HEK293 (cell line): Measurements from ENCODE around the gene ARHGAP11A.

ENCODE experiments used
- CTCF ChIA-PET: fragments of 350-600 bp; formaldehyde crosslinking; extraction: SDS; loops from one replicate; lab custom pipeline; 2021; ENCODE audit warnings: antibody characterized with exemption; lab: Yijun Ruan, JAX
- POLR2A ChIA-PET: fragments of 300-600 bp; formaldehyde crosslinking; extraction: SDS; loops from one replicate; lab custom pipeline; 2020; ENCODE audit warnings: antibody characterized with exemption, inconsistent platforms; lab: Yijun Ruan, JAX
- H3K27ac ChIP-seq: fragments of 200-500 bp; sonication (Bioruptor generic); 2 replicates; pipeline ENCODE4 v1.5.1; 2014; ENCODE audit warnings: low read depth, low read length, control low read depth, inconsistent platforms; ENCODE audit errors: extremely low read depth
- H3K36me3 ChIP-seq, 2 experiments: fragments of 200-500 bp in 1 of 2; sonication (Bioruptor generic) in 1 of 2; 1 replicate in 1 of 2; 2 replicates in 1 of 2; pipeline ENCODE4 v1.5.1; 2014 to 2017; ENCODE audit warnings: inconsistent platforms in 2 of 2, low read length in 2 of 2; ENCODE audit not compliant: control insufficient read depth in 2 of 2, insufficient read depth in 1 of 2
- H3K4me1 ChIP-seq: fragments of 200-500 bp; sonication (Bioruptor generic); 2 replicates; pipeline ENCODE4 v1.5.1; 2014; ENCODE audit warnings: mild to moderate bottlenecking, low read length, inconsistent platforms; ENCODE audit not compliant: control insufficient read depth, insufficient read depth
- H3K4me3 ChIP-seq: 2 replicates; pipeline ENCODE4 v1.5.1; 2011; ENCODE audit warnings: low read depth, mild to moderate bottlenecking, control low read depth, low read length, moderate library complexity
- H3K9me3 ChIP-seq: fragments of 200-500 bp; sonication (Bioruptor generic); 2 replicates; pipeline ENCODE4 v1.5.1; 2014; ENCODE audit warnings: low read depth, low read length, inconsistent platforms; ENCODE audit not compliant: control insufficient read depth, insufficient read depth
- GLI4 ChIP-seq: fragments of 450-650 bp; formaldehyde crosslinking; IDR thresholded peaks from 2 replicates; pipeline ENCODE4 v1.5.1; 2016; ENCODE audit warnings: missing biosample characterization, missing genetic modification characterization
- OVOL3 ChIP-seq: fragments of 450-650 bp; formaldehyde crosslinking; IDR thresholded peaks from 2 replicates; pipeline ENCODE4 v1.5.1; 2016; ENCODE audit warnings: missing biosample characterization, missing genetic modification characterization
- RBAK ChIP-seq: fragments of 450-650 bp; formaldehyde crosslinking; IDR thresholded peaks from 2 replicates; pipeline ENCODE4 v1.5.1; 2016; ENCODE audit warnings: missing biosample characterization, missing genetic modification characterization
- ZNF10 ChIP-seq: fragments of 450-650 bp; formaldehyde crosslinking; IDR thresholded peaks from 2 replicates; pipeline ENCODE4 v1.5.1; 2017; ENCODE audit warnings: missing biosample characterization, missing genetic modification characterization
- ZNF2 ChIP-seq: fragments of 450-650 bp; formaldehyde crosslinking; IDR thresholded peaks from 2 replicates; pipeline ENCODE4 v1.5.1; 2016; ENCODE audit warnings: missing biosample characterization, missing genetic modification characterization
- ZNF202 ChIP-seq: fragments of 450-650 bp; formaldehyde crosslinking; IDR thresholded peaks from 2 replicates; pipeline ENCODE4 v1.5.1; 2016; ENCODE audit warnings: missing biosample characterization, missing genetic modification characterization, borderline replicate concordance
- ZNF354C ChIP-seq: fragments of 450-650 bp; formaldehyde crosslinking; IDR thresholded peaks from 2 replicates; pipeline ENCODE4 v1.5.1; 2016; ENCODE audit warnings: missing biosample characterization, missing genetic modification characterization, low read depth, borderline replicate concordance
- ZNF510 ChIP-seq: fragments of 450-650 bp; formaldehyde crosslinking; IDR thresholded peaks from 2 replicates; pipeline ENCODE4 v1.5.1; 2018; ENCODE audit warnings: mild to moderate bottlenecking, missing genetic modification characterization, missing biosample characterization; ENCODE audit not compliant: insufficient replicate concordance
- ZNF626 ChIP-seq: fragments of 450-650 bp; sonication (Bioruptor Pico); formaldehyde crosslinking; IDR thresholded peaks from 2 replicates; pipeline ENCODE4 v1.5.1; 2018; ENCODE audit warnings: missing biosample characterization, missing genetic modification characterization, inconsistent platforms
- ZNF629 ChIP-seq: fragments of 450-650 bp; formaldehyde crosslinking; IDR thresholded peaks from 2 replicates; pipeline ENCODE4 v1.5.1; 2017; ENCODE audit warnings: missing biosample characterization, missing genetic modification characterization
- ZNF654 ChIP-seq: fragments of 450-650 bp; formaldehyde crosslinking; IDR thresholded peaks from 2 replicates; pipeline ENCODE4 v1.5.1; 2016; ENCODE audit warnings: low read depth, missing biosample characterization, missing genetic modification characterization
- ZNF658 ChIP-seq: fragments of 450-650 bp; formaldehyde crosslinking; IDR thresholded peaks from 2 replicates; pipeline ENCODE4; 2016; ENCODE audit warnings: missing biosample characterization, missing genetic modification characterization
- ZNF670 ChIP-seq: fragments of 450-650 bp; formaldehyde crosslinking; IDR thresholded peaks from 2 replicates; pipeline ENCODE4 v1.5.1; 2016; ENCODE audit warnings: missing biosample characterization, missing genetic modification characterization, low read depth
- TF ChIP-seq, protein P1 (sequence below): fragments of 450-650 bp; formaldehyde crosslinking; IDR thresholded peaks from 2 replicates; pipeline ENCODE4 v1.5.1; 2016; ENCODE audit warnings: missing biosample characterization, missing genetic modification characterization
- TF ChIP-seq, protein P2 (sequence below): fragments of 450-650 bp; formaldehyde crosslinking; IDR thresholded peaks from 2 replicates; pipeline ENCODE4 v1.5.1; 2016; ENCODE audit warnings: missing biosample characterization, missing genetic modification characterization
- TF ChIP-seq, protein P3 (sequence below): fragments of 450-650 bp; formaldehyde crosslinking; IDR thresholded peaks from 2 replicates; pipeline ENCODE4; 2016; ENCODE audit warnings: missing biosample characterization, missing genetic modification characterization
- TF ChIP-seq, protein P4 (sequence below): fragments of 450-650 bp; formaldehyde crosslinking; IDR thresholded peaks from 2 replicates; pipeline ENCODE4 v1.5.1; 2016; ENCODE audit warnings: missing biosample characterization, missing genetic modification characterization
- TF ChIP-seq, protein P5 (sequence below): fragments of 450-650 bp; formaldehyde crosslinking; IDR thresholded peaks from 2 replicates; pipeline ENCODE4 v1.5.1; 2016; ENCODE audit warnings: missing biosample characterization, missing genetic modification characterization
- TF ChIP-seq, protein P6 (sequence below): fragments of 450-650 bp; formaldehyde crosslinking; IDR thresholded peaks from 2 replicates; pipeline ENCODE4 v1.5.1; 2017; ENCODE audit warnings: missing biosample characterization, mild to moderate bottlenecking, missing genetic modification characterization, moderate library complexity
- TF ChIP-seq, protein P7 (sequence below): fragments of 450-650 bp; formaldehyde crosslinking; IDR thresholded peaks from 2 replicates; pipeline ENCODE4 v1.5.1; 2016; ENCODE audit warnings: missing biosample characterization, missing genetic modification characterization

ARHGAP11A gene

DNA sequence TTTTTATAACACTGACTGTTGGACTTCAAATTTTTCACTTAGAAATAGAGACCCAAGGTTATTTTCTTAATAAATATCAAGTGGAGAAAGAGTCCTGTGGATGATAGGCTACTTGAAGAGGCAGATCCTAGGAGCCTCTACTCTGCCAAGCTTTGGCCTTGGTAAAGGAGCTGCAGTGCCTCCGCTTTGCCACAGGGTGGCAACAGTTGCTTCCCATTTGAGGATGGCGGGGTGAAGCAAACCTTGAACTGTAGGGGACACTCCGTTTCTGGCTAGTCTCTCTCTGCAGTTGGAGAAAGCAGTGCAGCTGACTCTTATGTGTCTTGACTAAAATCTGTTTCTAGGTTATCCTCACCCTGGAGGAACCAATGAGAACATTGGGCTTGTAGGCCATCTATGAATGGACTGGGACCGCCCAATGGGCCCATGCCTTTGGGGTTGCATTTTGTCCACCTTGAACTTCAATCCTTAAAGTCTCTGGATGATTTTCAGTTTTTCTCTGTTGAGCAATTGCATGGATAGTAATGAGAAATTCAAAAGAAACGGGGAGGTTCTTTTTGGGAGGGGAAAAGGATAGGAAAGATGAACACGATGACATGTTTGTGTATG is 36.0 kb downstream of the ARHGAP11A start:
- ChIA-PET POLR2A (no interaction called here), CTCF (interaction anchor here (1.0 to 1.8 kb wide), 4 partner anchors 11 to 345 kb away, joined by 3 to 13 read pairs (median 6); no protein-coding TSS in a partner anchor)
- H3K36me3 ChIP-seq, result no peaks in the 10 kb centered on the region

DNA sequence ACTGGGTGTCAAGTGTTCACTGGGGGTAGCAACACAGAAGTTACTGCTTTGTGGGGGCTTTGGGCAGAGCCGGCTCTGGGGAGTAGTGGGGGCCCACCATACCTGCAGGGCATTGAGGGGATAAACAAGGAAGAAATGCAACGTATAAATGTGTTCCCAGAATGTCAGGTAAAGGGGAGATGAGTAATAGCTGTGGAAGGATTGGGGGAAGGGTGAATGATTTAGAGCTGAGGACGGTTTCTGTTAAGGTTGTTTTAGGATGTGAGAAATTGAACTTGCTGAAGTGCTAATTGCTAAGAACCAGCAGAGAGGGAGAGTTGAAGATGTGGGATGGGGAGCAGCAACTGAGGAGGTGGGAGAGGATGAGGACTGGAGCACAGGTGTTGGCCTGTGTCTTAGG is 36.9 kb downstream of the ARHGAP11A start:
- Histone ChIP-seq H3K27ac (no peak overlapping the region), H3K4me1 (no peaks in the 10 kb centered on the region), H3K9me3 (no peaks in the 10 kb centered on the region), H3K36me3 (no peaks in the 10 kb centered on the region), H3K4me3 (no peak overlapping the region)
- ChIA-PET CTCF (interaction anchor here (0.6 to 1.0 kb wide), 4 partner anchors 10 to 304 kb away, joined by 3 to 5 read pairs (median 3); no protein-coding TSS in a partner anchor), POLR2A (no interaction called here)
- TF ChIP-seq, protein P1, sequence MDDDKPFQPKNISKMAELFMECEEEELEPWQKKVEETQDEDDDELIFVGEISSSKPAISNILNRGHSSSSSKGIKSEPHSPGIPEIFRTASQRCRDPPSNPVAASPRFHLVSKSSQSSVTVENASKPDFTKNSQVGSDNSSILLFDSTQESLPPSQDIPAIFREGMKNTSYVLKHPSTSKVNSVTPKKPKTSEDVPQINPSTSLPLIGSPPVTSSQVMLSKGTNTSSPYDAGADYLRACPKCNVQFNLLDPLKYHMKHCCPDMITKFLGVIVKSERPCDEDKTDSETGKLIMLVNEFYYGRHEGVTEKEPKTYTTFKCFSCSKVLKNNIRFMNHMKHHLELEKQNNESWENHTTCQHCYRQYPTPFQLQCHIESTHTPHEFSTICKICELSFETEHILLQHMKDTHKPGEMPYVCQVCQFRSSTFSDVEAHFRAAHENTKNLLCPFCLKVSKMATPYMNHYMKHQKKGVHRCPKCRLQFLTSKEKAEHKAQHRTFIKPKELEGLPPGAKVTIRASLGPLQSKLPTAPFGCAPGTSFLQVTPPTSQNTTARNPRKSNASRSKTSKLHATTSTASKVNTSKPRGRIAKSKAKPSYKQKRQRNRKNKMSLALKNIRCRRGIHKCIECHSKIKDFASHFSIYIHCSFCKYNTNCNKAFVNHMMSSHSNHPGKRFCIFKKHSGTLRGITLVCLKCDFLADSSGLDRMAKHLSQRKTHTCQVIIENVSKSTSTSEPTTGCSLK, result no peak
- TF ChIP-seq GLI4 (no peak), ZNF510 (tag by site-specific recombination) (no peak)
- TF ChIP-seq, protein P2, sequence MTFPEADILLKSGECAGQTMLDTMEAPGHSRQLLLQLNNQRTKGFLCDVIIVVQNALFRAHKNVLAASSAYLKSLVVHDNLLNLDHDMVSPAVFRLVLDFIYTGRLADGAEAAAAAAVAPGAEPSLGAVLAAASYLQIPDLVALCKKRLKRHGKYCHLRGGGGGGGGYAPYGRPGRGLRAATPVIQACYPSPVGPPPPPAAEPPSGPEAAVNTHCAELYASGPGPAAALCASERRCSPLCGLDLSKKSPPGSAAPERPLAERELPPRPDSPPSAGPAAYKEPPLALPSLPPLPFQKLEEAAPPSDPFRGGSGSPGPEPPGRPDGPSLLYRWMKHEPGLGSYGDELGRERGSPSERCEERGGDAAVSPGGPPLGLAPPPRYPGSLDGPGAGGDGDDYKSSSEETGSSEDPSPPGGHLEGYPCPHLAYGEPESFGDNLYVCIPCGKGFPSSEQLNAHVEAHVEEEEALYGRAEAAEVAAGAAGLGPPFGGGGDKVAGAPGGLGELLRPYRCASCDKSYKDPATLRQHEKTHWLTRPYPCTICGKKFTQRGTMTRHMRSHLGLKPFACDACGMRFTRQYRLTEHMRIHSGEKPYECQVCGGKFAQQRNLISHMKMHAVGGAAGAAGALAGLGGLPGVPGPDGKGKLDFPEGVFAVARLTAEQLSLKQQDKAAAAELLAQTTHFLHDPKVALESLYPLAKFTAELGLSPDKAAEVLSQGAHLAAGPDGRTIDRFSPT, result no peak
- TF ChIP-seq, protein P3, sequence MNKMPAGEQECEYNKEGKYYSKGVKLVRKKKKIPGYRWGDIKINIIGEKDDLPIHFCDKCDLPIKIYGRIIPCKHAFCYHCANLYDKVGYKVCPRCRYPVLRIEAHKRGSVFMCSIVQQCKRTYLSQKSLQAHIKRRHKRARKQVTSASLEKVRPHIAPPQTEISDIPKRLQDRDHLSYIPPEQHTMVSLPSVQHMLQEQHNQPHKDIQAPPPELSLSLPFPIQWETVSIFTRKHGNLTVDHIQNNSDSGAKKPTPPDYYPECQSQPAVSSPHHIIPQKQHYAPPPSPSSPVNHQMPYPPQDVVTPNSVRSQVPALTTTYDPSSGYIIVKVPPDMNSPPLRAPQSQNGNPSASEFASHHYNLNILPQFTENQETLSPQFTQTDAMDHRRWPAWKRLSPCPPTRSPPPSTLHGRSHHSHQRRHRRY, result no peak

More for the DNA sequence above, 36.0 kb downstream of the ARHGAP11A start:
- peaks cover 7% of the 10 kb centered on the region; the same call in 1 of the 2 replicates for H3K4me1 ChIP-seq
- no peak overlapping the region for H3K27ac ChIP-seq
- no peak overlapping the region for H3K4me3 ChIP-seq
- H3K9me3 ChIP-seq, result no peaks in the 10 kb centered on the region
- TF ChIP-seq, protein P4, sequence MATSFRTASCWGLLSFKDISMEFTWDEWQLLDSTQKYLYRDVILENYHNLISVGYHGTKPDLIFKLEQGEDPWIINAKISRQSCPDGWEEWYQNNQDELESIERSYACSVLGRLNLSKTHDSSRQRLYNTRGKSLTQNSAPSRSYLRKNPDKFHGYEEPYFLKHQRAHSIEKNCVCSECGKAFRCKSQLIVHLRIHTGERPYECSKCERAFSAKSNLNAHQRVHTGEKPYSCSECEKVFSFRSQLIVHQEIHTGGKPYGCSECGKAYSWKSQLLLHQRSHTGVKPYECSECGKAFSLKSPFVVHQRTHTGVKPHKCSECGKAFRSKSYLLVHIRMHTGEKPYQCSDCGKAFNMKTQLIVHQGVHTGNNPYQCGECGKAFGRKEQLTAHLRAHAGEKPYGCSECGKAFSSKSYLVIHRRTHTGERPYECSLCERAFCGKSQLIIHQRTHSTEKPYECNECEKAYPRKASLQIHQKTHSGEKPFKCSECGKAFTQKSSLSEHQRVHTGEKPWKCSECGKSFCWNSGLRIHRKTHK, result no peak
- TF ChIP-seq ZNF2 (tag by site-specific recombination) (no peak), ZNF10 (no peak), ZNF626 (tag by site-specific recombination) (no peak), ZNF202 (tag by site-specific recombination) (no peak), ZNF658 (tag by site-specific recombination) (no peak), ZNF354C (tag by site-specific recombination) (no peak), RBAK (tag by site-specific recombination) (no peak), ZNF654 (tag by site-specific recombination) (peak; percentile 63), ZNF670 (no peak), OVOL3 (no peak), ZNF629 (tag by site-specific recombination) (no peak)
- TF ChIP-seq, protein P5, sequence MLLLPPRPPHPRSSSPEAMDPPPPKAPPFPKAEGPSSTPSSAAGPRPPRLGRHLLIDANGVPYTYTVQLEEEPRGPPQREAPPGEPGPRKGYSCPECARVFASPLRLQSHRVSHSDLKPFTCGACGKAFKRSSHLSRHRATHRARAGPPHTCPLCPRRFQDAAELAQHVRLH (tag by site-specific recombination), result no peak
- TF ChIP-seq, protein P6, sequence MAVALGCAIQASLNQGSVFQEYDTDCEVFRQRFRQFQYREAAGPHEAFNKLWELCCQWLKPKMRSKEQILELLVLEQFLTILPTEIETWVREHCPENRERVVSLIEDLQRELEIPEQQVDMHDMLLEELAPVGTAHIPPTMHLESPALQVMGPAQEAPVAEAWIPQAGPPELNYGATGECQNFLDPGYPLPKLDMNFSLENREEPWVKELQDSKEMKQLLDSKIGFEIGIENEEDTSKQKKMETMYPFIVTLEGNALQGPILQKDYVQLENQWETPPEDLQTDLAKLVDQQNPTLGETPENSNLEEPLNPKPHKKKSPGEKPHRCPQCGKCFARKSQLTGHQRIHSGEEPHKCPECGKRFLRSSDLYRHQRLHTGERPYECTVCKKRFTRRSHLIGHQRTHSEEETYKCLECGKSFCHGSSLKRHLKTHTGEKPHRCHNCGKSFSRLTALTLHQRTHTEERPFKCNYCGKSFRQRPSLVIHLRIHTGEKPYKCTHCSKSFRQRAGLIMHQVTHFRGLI (tag by site-specific recombination), result no peak
- TF ChIP-seq, protein P7, sequence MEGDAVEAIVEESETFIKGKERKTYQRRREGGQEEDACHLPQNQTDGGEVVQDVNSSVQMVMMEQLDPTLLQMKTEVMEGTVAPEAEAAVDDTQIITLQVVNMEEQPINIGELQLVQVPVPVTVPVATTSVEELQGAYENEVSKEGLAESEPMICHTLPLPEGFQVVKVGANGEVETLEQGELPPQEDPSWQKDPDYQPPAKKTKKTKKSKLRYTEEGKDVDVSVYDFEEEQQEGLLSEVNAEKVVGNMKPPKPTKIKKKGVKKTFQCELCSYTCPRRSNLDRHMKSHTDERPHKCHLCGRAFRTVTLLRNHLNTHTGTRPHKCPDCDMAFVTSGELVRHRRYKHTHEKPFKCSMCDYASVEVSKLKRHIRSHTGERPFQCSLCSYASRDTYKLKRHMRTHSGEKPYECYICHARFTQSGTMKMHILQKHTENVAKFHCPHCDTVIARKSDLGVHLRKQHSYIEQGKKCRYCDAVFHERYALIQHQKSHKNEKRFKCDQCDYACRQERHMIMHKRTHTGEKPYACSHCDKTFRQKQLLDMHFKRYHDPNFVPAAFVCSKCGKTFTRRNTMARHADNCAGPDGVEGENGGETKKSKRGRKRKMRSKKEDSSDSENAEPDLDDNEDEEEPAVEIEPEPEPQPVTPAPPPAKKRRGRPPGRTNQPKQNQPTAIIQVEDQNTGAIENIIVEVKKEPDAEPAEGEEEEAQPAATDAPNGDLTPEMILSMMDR (tag by site-specific recombination), result peak; percentile 51; the same call in 1 of the 2 replicates
- TF ChIP-seq, all 188 proteins: peak for 2
